Measurements from ENCODE around the gene CA12. TPM values are rescaled to one million over a fixed set of nuclear protein-coding genes. Genes with fewer than 3 reads are reported as not detected.

The CA12 gene
- total RNA-seq (2014; rRNA removed) = 19.8 and 25.3 TPM in 2 replicates
- percentile 41 among the genes with signal in this experiment for Bru-seq, nascent RNA
- BruChase-seq, experiment 1, labeled RNA remaining after a 6-hour chase = percentile 47 among the genes with signal in this experiment
- BruChase-seq, experiment 2, labeled RNA remaining after a 2-hour chase = percentile 34 among the genes with signal in this experiment
- long read RNA-seq, full-length matches to known transcripts = 5 of 22 reads
- long read RNA-seq, partial matches to known transcripts = 11 of 22 reads
- long read RNA-seq, other reads (novel, unspliced or antisense) = 6 of 22 reads

DNA sequence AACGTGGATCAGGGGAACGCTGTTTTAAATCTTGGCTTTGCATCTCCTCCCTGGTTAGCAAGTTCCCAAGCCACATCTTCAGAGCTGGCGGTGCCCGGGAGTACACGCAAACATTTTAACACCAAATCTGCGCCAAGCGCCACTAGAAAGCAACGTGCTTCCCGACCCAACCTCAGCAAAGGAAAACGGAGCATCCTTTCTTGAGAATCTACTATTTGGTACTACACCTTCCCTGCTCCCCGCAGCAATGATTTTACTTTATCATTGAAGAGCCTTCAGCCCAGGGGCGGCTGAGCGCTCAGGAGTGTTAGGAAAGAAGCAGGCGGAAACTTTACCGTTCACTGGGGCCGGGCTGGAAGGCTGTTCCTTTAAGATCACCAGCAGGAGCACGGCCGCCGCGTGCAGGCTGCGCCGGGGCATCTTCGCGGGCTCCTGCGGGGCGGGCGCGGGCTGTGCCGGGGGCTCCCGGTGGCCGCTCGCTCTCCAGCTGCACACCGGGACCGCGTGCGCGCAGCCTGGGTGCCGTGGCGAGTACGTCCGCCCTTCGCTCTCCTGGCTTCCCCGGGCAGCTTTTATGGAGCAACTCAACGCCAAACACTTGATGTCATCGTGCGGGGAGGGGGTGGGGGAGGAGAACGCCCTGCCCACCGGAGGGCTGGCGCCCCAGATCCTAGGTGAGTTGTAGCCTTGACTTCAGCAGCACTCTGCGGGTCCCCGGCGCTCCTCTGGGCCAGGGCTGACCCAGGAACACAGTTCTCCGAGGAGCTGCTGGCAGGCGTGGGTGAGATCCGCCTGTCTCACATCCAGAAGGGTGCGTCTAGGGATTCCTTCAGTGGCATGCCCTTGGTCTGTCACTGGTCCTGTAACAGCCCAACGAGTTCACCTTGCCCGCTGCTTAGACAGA lies at the start of gene CA12:
CA12 (minus strand) TSS at position 546 of the 904 bp plus-strand sequence; CDS start at position 420, 126 bp downstream.
- no TSS peak for BruUV-seq (replicated peaks)
- Histone ChIP-seq H3K9ac (ENCODE audit: low read length) (peak within 1 kb of the TSS; percentile 76), H2AFZ (ENCODE audit: low read length) (peak within 1 kb of the TSS; percentile 86), H3K4me2 (ENCODE audit: low read length) (peak within 1 kb of the TSS; percentile 94), H3K79me2 (ENCODE audit: low read length) (peaks cover 32% of the 10 kb centered on the region), H3K4me1 (ENCODE audit: insufficient read depth, low read length) (peaks cover 36% of the 10 kb centered on the region), H3K4me3 (ENCODE audit: low read length) (peak within 1 kb of the TSS; percentile 89), H4K20me1 (ENCODE audit: low read length) (no peaks in the 10 kb centered on the region), H3K9me3 (ENCODE audit: low read length) (no peaks in the 10 kb centered on the region), H3K36me3 (ENCODE audit: low read depth, low read length) (no peaks in the 10 kb centered on the region), H3K27ac (ENCODE audit: low read length) (peak within 1 kb of the TSS; percentile 18; the same call in 1 of the 2 replicates), H3F3A (ENCODE audit: low read length, unreplicated experiment) (no peaks in the 10 kb centered on the region), H3K27me3 (ENCODE audit: low read length) (no peaks in the 10 kb centered on the region), H3K9me2 (replicated peaks; ENCODE audit: low read length) (no peaks in the 10 kb centered on the region)
- ATAC-seq (peak; percentile 76), DNase-seq (peak; percentile 55)
- intact Hi-C loops (cut with micrococcal nuclease) = loop anchor here (5.0 kb wide), 1 partner anchor 49 kb away; no protein-coding TSS in a partner anchor
- CTCF ChIA-PET = no interaction called here
- POLR2A ChIA-PET (ENCODE audit: unreplicated experiment) = interaction anchor here (0.7 kb wide), 1 partner anchor 235 kb away, joined by 3 read pairs; no protein-coding TSS in a partner anchor
- TF ChIP-seq EZH2 (IDR thresholded peaks at IDR 0.05; ENCODE audit: low read length, unreplicated experiment) (no peak), EZH2phosphoT487 (IDR thresholded peaks at IDR 0.05; ENCODE audit: borderline replicate concordance, low read length) (no peak)
- TF ChIP-seq, protein P1, sequence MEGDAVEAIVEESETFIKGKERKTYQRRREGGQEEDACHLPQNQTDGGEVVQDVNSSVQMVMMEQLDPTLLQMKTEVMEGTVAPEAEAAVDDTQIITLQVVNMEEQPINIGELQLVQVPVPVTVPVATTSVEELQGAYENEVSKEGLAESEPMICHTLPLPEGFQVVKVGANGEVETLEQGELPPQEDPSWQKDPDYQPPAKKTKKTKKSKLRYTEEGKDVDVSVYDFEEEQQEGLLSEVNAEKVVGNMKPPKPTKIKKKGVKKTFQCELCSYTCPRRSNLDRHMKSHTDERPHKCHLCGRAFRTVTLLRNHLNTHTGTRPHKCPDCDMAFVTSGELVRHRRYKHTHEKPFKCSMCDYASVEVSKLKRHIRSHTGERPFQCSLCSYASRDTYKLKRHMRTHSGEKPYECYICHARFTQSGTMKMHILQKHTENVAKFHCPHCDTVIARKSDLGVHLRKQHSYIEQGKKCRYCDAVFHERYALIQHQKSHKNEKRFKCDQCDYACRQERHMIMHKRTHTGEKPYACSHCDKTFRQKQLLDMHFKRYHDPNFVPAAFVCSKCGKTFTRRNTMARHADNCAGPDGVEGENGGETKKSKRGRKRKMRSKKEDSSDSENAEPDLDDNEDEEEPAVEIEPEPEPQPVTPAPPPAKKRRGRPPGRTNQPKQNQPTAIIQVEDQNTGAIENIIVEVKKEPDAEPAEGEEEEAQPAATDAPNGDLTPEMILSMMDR (conservative IDR thresholded peaks at IDR 0.05; ENCODE audit: low read depth, low read length) = no peak

DNA sequence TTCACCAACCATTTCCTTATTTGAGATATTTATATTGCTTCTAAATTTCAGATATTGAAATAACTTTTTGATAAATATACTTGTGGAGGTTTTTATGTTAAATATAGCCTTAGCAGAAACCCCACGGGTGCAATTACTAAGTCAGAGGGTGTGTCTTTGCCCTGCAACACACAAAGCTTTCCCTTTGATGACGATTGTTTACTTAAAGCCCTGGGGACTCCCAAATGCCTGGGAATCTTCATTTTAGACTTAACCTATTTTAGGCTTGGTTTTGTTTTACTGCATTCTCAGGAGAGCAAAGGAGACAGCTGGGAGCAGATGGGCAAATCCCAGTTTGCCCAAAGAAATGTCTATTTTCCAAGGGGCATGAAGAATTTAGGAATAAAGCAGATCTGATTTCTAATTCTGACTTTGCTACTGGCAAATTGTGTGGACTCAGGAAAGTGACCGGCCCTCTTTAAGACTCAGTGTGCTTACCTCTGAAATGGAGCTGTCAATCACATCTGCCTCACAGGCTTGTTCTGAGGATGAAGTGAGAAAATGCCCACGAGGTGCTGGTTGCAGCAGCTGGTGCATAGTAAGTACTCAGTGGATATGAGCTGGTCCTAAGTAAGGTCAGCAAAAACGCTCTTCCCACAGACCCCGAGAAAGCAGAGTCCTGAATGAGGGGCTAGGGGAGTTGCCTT lies 49.3 kb upstream of the CA12 start:
- no peak overlapping the region for H2AFZ ChIP-seq (ENCODE audit: low read length)
- DNase-seq (no peak), ATAC-seq (no peak)
- no peak overlapping the region for H3K27ac ChIP-seq (ENCODE audit: low read length)
- no peaks in the 10 kb centered on the region for H4K20me1 ChIP-seq (ENCODE audit: low read length)
- TF ChIP-seq, protein P1 (conservative IDR thresholded peaks at IDR 0.05; ENCODE audit: low read depth, low read length) = no peak
- TF ChIP-seq EZH2phosphoT487 (IDR thresholded peaks at IDR 0.05; ENCODE audit: borderline replicate concordance, low read length) = no peak
- no peak for TF ChIP-seq EZH2 (IDR thresholded peaks at IDR 0.05; ENCODE audit: low read length, unreplicated experiment)
- no peaks in the 10 kb centered on the region for H3K27me3 ChIP-seq (ENCODE audit: low read length)
- POLR2A ChIA-PET (ENCODE audit: unreplicated experiment) = no interaction called here
- CTCF ChIA-PET = no interaction called here
- no peak overlapping the region for H3K4me3 ChIP-seq (ENCODE audit: low read length)
- no peaks in the 10 kb centered on the region for H3F3A ChIP-seq (ENCODE audit: low read length, unreplicated experiment)
- H3K4me1 ChIP-seq (ENCODE audit: insufficient read depth, low read length) = no peaks in the 10 kb centered on the region
- intact Hi-C loops (cut with micrococcal nuclease) = no loop called here
- H3K9me2 ChIP-seq (replicated peaks; ENCODE audit: low read length) = no peaks in the 10 kb centered on the region
- no peaks in the 10 kb centered on the region for H3K9me3 ChIP-seq (ENCODE audit: low read length)
- no peak overlapping the region for H3K9ac ChIP-seq (ENCODE audit: low read length)
- H3K36me3 ChIP-seq (ENCODE audit: low read depth, low read length) = no peaks in the 10 kb centered on the region
- BruUV-seq (replicated peaks) = no TSS peak
- no peaks in the 10 kb centered on the region for H3K79me2 ChIP-seq (ENCODE audit: low read length)
- no peak overlapping the region for H3K4me2 ChIP-seq (ENCODE audit: low read length)

Measured in PC-3 (cell line).